ENCODE results near the gene SUB1.

SUB1 gene

DNA sequence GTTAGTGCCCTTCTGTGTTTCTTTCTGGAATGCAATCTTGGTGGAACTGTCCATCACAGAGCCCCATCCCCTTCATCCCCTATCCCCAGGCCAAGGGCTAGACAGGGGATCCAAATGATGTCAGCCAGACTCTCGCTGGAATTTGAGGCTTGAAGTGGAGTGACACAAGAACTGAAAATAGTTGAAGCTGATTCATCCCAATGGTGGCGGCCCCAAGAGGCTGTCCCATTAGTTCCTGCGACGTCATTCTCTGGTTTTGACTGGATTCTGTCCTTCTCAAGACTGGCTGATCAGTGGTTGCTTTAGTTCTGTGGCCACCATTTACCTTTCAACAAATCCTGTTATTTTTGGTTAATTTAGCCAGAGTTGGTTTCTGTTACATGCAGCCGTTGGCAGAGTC, 59.9 kb downstream of the SUB1 start:
- DNase-seq (ENCODE audit: low spot score), result no peak

- no peak for DNase-seq (ENCODE audit: low spot score)
These were observed 61.0 kb downstream of the SUB1 start for GRCh38 chr5:32646061-32646969.

DNA sequence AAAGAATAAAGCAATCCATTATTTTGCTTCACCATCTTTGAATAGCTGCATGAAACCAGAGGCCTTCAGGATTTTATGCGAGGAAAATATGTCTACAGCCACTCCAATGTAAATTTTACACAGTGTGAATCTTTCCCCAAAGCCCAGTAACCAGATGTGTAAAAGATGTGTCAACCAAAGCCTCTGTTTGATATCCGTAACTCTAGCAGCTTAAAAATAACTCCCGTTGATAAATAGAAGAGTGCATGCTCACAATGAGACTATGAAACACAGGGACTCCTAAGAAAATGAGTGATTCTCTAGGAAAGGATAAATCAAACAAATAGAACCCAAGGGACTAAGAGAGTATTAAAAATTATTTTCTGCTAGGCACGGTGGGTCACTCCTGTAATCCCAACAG, 65.7 kb downstream of the SUB1 start:
- no peak for DNase-seq (ENCODE audit: low spot score)

DNA sequence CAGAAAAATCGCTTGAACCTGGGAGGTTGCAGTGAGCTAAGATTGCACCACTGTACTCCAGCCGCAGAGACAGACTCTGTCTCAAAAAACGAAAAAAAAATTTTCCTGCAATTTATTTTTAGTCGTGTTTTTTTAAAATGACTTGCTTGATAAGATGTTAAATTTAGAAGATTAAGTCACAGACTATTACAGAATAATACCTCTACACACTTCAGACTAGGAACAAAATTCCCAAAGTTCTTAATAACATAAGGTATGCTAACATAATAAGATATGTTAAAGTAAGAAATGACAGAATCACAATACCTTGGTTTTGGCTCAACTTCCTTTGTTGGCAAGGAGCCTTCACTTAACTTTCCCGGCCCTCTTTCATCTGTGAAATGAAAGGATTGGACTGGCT, 66.3 kb downstream of the SUB1 start:
- DNase-seq (ENCODE audit: low spot score), result no peak

Measured in LoVo (cell line).